Measurements from ENCODE around the gene BMPER. TPM values are rescaled to one million over a fixed set of nuclear protein-coding genes. Genes with fewer than 3 reads are reported as not detected.

The BMPER gene
- total and polyA plus RNA-seq, 10 of the 15 experiments (the other 5 are each of a cell fraction or from before 2014, with no cell fraction given), result 0.02 to 0.08 TPM; not detected in 8

DNA sequence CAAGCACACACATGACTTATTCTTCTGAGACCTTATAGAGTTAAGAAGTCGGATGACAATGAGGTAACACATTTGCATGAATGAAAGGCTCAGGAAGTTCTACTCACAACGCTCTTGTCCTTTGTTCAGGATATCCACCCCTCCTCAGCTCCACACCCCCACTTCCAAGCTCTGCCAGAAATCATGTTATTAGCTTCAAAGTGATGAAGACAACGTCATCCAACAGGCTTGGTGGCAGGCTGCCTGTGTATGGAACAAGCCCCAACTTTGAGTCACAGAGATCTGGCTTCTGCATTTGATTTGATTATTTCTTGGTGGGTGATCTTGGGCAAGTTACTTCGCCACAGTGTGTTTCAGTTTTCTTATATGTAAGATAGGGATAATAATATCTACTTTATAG, 12.4 kb upstream of the BMPER start:
- H3K36me3 ChIP-seq (ENCODE audit: control insufficient read depth in 2 of 2, insufficient read depth in 2 of 2, low read length in 1 of 2), result no peaks in the 10 kb centered on the region
- no peaks in the 10 kb centered on the region for H3K9me3 ChIP-seq (replicated peaks; ENCODE audit: control insufficient read depth, insufficient read depth, low read length)
- intact Hi-C loops (cut with micrococcal nuclease; ENCODE audit: unreplicated experiment) (no loop called here), in situ Hi-C loops (cut with MboI) (no loop called here)
- H3K27ac ChIP-seq (ENCODE audit: control insufficient read depth, insufficient read depth), result no peak overlapping the region
- no peak for FAIRE-seq
- WGBS (ENCODE audit: insufficient coverage, insufficient replicate concordance, low lambda C conversion rate, missing lambda C conversion rate), result 1% methylated on average over 4 of the region's 4 CpGs
- ATAC-seq, result no peak
- 0 out of 4 replicates have a peak, but pooled peaks cover 2 to 7% of the 10 kb centered on the region in 2 experiments for H3K27me3 ChIP-seq (replicated peaks in 1 of 2; ENCODE audit: control insufficient read depth in 2 of 2, insufficient read depth in 2 of 2, low read length in 1 of 2)
- ChIA-PET CTCF (interaction anchor here (0.6 kb wide), 1 partner anchor 29 kb away, joined by 3 read pairs; no protein-coding TSS in a partner anchor), RAD21 (ENCODE audit: unreplicated experiment) (no interaction called here), POLR2A (no interaction called here), SMC1A (ENCODE audit: uncharacterized antibody, unreplicated experiment) (interaction anchor here (1.6 kb wide), 1 partner anchor 707 kb away, joined by 3 read pairs; no protein-coding TSS in a partner anchor)
- no peak for TF ChIP-seq SIN3A (IDR thresholded peaks at IDR 0.05; ENCODE audit: low read depth, low read length)
- no peak for TF ChIP-seq NBN (IDR thresholded peaks at IDR 0.05)
- TF ChIP-seq, protein P1, sequence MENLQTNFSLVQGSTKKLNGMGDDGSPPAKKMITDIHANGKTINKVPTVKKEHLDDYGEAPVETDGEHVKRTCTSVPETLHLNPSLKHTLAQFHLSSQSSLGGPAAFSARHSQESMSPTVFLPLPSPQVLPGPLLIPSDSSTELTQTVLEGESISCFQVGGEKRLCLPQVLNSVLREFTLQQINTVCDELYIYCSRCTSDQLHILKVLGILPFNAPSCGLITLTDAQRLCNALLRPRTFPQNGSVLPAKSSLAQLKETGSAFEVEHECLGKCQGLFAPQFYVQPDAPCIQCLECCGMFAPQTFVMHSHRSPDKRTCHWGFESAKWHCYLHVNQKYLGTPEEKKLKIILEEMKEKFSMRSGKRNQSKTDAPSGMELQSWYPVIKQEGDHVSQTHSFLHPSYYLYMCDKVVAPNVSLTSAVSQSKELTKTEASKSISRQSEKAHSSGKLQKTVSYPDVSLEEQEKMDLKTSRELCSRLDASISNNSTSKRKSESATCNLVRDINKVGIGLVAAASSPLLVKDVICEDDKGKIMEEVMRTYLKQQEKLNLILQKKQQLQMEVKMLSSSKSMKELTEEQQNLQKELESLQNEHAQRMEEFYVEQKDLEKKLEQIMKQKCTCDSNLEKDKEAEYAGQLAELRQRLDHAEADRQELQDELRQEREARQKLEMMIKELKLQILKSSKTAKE (IDR thresholded peaks at IDR 0.05; ENCODE audit: low read depth, poor library complexity, severe bottlenecking), result no peak
- no peak for TF ChIP-seq TBL1XR1 (IDR thresholded peaks at IDR 0.05; ENCODE audit: low read depth, low read length)
- no peak for TF ChIP-seq NFYA (IDR thresholded peaks at IDR 0.05; ENCODE audit: borderline replicate concordance, low read depth, low read length)
- TF ChIP-seq RELA (IDR thresholded peaks at IDR 0.05; ENCODE audit: borderline replicate concordance, partially characterized antibody), result no peak
- TF ChIP-seq IKZF1 (conservative IDR thresholded peaks at IDR 0.05), result no peak
- no peak for TF ChIP-seq FOXK2 (IDR thresholded peaks at IDR 0.05)
- no peak for TF ChIP-seq ASH2L (IDR thresholded peaks at IDR 0.05; ENCODE audit: borderline replicate concordance, low read depth)
- no peak for TF ChIP-seq EED (IDR thresholded peaks at IDR 0.05; ENCODE audit: low read depth)
- TF ChIP-seq WRNIP1 (IDR thresholded peaks at IDR 0.05; ENCODE audit: borderline replicate concordance, low read depth, low read length), result no peak
- TF ChIP-seq EP300 (IDR thresholded peaks at IDR 0.05; ENCODE audit: borderline replicate concordance in 1 of 2, control insufficient read depth in 1 of 2, low read depth in 2 of 2, low read length in 2 of 2), result no peak
- no peak overlapping the region for H3K9ac ChIP-seq (ENCODE audit: control insufficient read depth, insufficient read depth, low read length)
- no peak overlapping the region for H2AFZ ChIP-seq (ENCODE audit: control insufficient read depth, low read depth, low read length)
- no peaks in the 10 kb centered on the region for H4K20me1 ChIP-seq (ENCODE audit: control insufficient read depth, insufficient read depth)
- no peaks in the 10 kb centered on the region for H3K79me2 ChIP-seq (ENCODE audit: control insufficient read depth, insufficient read depth, low read length)
- DNase-seq (ENCODE audit: low read depth, low spot score), result no peak
- H3K4me1 ChIP-seq (ENCODE audit: control insufficient read depth, insufficient read depth, low read length), result no peaks in the 10 kb centered on the region
- H3K4me3 ChIP-seq, result no peak overlapping the region
- no TSS peak for BruUV-seq (replicated peaks)
- H3K4me2 ChIP-seq (ENCODE audit: control insufficient read depth, insufficient read depth), result no peak overlapping the region
